Head of caudate nucleus (tissue), 42 donors: Measurements from ENCODE around the gene PDGFA.

Source experiments
- DNase-seq, 42 donors: peaks; one replicate each; pipeline versions ENCODE4 v3.0.0 to v3.0.0-alpha.2; 2020 to 2021; ENCODE audit warnings: mixed read lengths in 7 of 42
- intact Hi-C: fragments of 100-400 bp; cut with DNase I; formaldehyde crosslinking; loops from one replicate; pipeline ENCODE4 v1.15.0; 2022

PDGFA gene

GRCh38 chr7:519484-520390 lies at the start of gene PDGFA:
Gene PDGFA, minus strand, starts transcription at chr7:519846. Its CDS starts 845 bp downstream, at chr7:519001.
- peak in 38 of 42 donors; percentile 40 to 85 (median 70) for DNase-seq
- intact Hi-C loops, result loop anchor here (5.0 to 10.0 kb wide), 3 partner anchors 75 to 208 kb away; partner anchors contain the start of genes DNAAF5 and PRKAR1B

- no peak for DNase-seq
- intact Hi-C loops, result no loop called here
Measured at GRCh38 chr7:568031-568951, 48.6 kb upstream of the PDGFA start.

- intact Hi-C loops, result no loop called here
- no peak for DNase-seq
Measured at GRCh38 chr7:567305-567883, 47.7 kb upstream of the PDGFA start.

- no peak for DNase-seq
- intact Hi-C loops, result no loop called here
Measured at GRCh38 chr7:566100-566499, 46.5 kb upstream of the PDGFA start.

- intact Hi-C loops, result no loop called here
- no peak for DNase-seq
Measured at GRCh38 chr7:564176-564865, 44.7 kb upstream of the PDGFA start.

- DNase-seq, result no peak
- intact Hi-C loops, result loop anchor here (2.0 kb wide), 1 partner anchor 61 kb away; no protein-coding TSS in a partner anchor
Measured at GRCh38 chr7:563629-564170, 44.1 kb upstream of the PDGFA start.

GRCh38 chr7:562789-563628 lies 43.4 kb upstream of the PDGFA start:
- no peak for DNase-seq
- intact Hi-C loops, result loop anchor here (2.0 kb wide), 1 partner anchor 60 kb away; no protein-coding TSS in a partner anchor

- DNase-seq, result no peak
- intact Hi-C loops, result loop anchor here (2.0 kb wide), 1 partner anchor 60 kb away; no protein-coding TSS in a partner anchor
Measured at GRCh38 chr7:562374-562675, 42.7 kb upstream of the PDGFA start.

- DNase-seq, result no peak
- intact Hi-C loops, result loop anchor here (2.0 kb wide), 1 partner anchor 59 kb away; no protein-coding TSS in a partner anchor
Measured at GRCh38 chr7:561631-562373, 42.2 kb upstream of the PDGFA start.

GRCh38 chr7:560966-561630 lies 41.5 kb upstream of the PDGFA start:
- intact Hi-C loops, result no loop called here
- no peak for DNase-seq

GRCh38 chr7:559396-559705 lies 39.7 kb upstream of the PDGFA start:
- intact Hi-C loops, result no loop called here
- no peak for DNase-seq

- intact Hi-C loops, result no loop called here
- DNase-seq, result no peak
Measured at GRCh38 chr7:557558-557881, 37.9 kb upstream of the PDGFA start.

- intact Hi-C loops, result no loop called here
- no peak for DNase-seq
Measured at GRCh38 chr7:556837-557557, 37.4 kb upstream of the PDGFA start.

- intact Hi-C loops, result no loop called here
- no peak for DNase-seq
Measured at GRCh38 chr7:556291-556826, 36.7 kb upstream of the PDGFA start.

GRCh38 chr7:555551-556160 lies 36.0 kb upstream of the PDGFA start:
- no peak for DNase-seq
- intact Hi-C loops, result no loop called here
